HL-60 (cell line): Measurements from ENCODE around the gene INPP4B.

ENCODE experiments used
- DNase-seq, 2 experiments: peaks; one replicate each; pipeline ENCODE4 v3.0.0-alpha.2; 2010 to 2020; ENCODE audit warnings: low read depth in 1 of 2, low spot score in 1 of 2
- H3K27ac ChIP-seq: fragments of 250-450 bp; sonication (Bioruptor Pico); replicated peaks from 2 replicates; pipeline ENCODE4 v1.5.1; 2020; ENCODE audit warnings: mild to moderate bottlenecking, moderate library complexity
- H3K27me3 ChIP-seq: fragments of 250-450 bp; sonication (Bioruptor Pico); 2 replicates; pipeline ENCODE4 v1.5.1; 2021; ENCODE audit warnings: mild to moderate bottlenecking, moderate library complexity; ENCODE audit not compliant: insufficient read depth, poor library complexity, severe bottlenecking
- H3K4me3 ChIP-seq: replicated peaks from 2 replicates; pipeline ENCODE4 v1.5.1; 2011; ENCODE audit warnings: mild to moderate bottlenecking, control low read depth, low read length; ENCODE audit not compliant: insufficient read depth
- GABPA ChIP-seq: IDR thresholded peaks from 2 replicates; pipeline ENCODE4 v1.6.1; 2012; ENCODE audit warnings: low read depth
- POLR2AphosphoS5 ChIP-seq: IDR thresholded peaks from 2 replicates; pipeline ENCODE4 v1.6.1; 2012; ENCODE audit warnings: low read depth
- SPI1 ChIP-seq: IDR thresholded peaks from 2 replicates; pipeline ENCODE4 v1.6.1; 2012; ENCODE audit warnings: low read depth, mild to moderate bottlenecking, borderline replicate concordance
- TF ChIP-seq, protein P1 (sequence below): IDR thresholded peaks from one replicate; pipeline ENCODE4 v1.5.1; 2011; ENCODE audit warnings: low read length, control low read depth, inconsistent platforms; ENCODE audit not compliant: insufficient read depth
- TF ChIP-seq, protein P2 (sequence below): IDR thresholded peaks from 2 replicates; pipeline ENCODE4 v1.6.1; 2012; ENCODE audit warnings: low read depth; ENCODE audit not compliant: insufficient replicate concordance

INPP4B gene

GRCh38 chr4:142528433-142528832, 317.7 kb downstream of the INPP4B start:
- TF ChIP-seq GABPA (no peak), POLR2AphosphoS5 (no peak), SPI1 (no peak)
- TF ChIP-seq, protein P1, sequence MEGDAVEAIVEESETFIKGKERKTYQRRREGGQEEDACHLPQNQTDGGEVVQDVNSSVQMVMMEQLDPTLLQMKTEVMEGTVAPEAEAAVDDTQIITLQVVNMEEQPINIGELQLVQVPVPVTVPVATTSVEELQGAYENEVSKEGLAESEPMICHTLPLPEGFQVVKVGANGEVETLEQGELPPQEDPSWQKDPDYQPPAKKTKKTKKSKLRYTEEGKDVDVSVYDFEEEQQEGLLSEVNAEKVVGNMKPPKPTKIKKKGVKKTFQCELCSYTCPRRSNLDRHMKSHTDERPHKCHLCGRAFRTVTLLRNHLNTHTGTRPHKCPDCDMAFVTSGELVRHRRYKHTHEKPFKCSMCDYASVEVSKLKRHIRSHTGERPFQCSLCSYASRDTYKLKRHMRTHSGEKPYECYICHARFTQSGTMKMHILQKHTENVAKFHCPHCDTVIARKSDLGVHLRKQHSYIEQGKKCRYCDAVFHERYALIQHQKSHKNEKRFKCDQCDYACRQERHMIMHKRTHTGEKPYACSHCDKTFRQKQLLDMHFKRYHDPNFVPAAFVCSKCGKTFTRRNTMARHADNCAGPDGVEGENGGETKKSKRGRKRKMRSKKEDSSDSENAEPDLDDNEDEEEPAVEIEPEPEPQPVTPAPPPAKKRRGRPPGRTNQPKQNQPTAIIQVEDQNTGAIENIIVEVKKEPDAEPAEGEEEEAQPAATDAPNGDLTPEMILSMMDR = no peak
- TF ChIP-seq, protein P2, sequence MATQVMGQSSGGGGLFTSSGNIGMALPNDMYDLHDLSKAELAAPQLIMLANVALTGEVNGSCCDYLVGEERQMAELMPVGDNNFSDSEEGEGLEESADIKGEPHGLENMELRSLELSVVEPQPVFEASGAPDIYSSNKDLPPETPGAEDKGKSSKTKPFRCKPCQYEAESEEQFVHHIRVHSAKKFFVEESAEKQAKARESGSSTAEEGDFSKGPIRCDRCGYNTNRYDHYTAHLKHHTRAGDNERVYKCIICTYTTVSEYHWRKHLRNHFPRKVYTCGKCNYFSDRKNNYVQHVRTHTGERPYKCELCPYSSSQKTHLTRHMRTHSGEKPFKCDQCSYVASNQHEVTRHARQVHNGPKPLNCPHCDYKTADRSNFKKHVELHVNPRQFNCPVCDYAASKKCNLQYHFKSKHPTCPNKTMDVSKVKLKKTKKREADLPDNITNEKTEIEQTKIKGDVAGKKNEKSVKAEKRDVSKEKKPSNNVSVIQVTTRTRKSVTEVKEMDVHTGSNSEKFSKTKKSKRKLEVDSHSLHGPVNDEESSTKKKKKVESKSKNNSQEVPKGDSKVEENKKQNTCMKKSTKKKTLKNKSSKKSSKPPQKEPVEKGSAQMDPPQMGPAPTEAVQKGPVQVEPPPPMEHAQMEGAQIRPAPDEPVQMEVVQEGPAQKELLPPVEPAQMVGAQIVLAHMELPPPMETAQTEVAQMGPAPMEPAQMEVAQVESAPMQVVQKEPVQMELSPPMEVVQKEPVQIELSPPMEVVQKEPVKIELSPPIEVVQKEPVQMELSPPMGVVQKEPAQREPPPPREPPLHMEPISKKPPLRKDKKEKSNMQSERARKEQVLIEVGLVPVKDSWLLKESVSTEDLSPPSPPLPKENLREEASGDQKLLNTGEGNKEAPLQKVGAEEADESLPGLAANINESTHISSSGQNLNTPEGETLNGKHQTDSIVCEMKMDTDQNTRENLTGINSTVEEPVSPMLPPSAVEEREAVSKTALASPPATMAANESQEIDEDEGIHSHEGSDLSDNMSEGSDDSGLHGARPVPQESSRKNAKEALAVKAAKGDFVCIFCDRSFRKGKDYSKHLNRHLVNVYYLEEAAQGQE = no peak
- Histone ChIP-seq H3K27ac (no peak overlapping the region), H3K27me3 (no peaks in the 10 kb centered on the region), H3K4me3 (no peak overlapping the region)
- DNase-seq = no peak

DNA sequence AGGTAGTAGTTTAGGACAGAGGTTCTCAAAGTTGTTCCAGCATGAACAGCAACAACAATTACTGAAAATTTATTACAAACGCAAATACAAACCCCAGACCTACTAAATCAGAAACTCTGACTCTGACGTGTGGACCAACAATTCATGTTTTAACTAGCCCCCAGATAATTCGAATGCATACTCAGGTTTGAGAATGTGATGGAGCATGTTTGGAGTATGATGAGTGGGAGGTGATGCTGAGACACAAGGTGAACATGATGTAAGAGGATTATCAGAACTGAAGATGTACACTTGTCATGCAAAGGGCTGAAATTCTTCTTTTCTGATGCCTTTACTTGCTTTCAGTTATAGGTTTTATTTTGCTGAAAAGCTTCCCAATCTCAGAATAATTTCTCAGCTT, 323.0 kb downstream of the INPP4B start:
- no peak for DNase-seq
- Histone ChIP-seq H3K27me3 (no peaks in the 10 kb centered on the region), H3K4me3 (no peak overlapping the region), H3K27ac (no peak overlapping the region)
- TF ChIP-seq GABPA = no peak
- TF ChIP-seq, protein P2 = no peak
- TF ChIP-seq, protein P1 = no peak
- TF ChIP-seq POLR2AphosphoS5 = no peak
- TF ChIP-seq SPI1 = no peak

GRCh38 chr4:142519342-142519741, 326.8 kb downstream of the INPP4B start:
- DNase-seq = no peak
- Histone ChIP-seq H3K27ac (no peak overlapping the region), H3K4me3 (no peak overlapping the region), H3K27me3 (no peaks in the 10 kb centered on the region)
- TF ChIP-seq, protein P2 = no peak
- TF ChIP-seq SPI1 (no peak), GABPA (no peak), POLR2AphosphoS5 (no peak)
- TF ChIP-seq, protein P1 = no peak
